Left renal pelvis (tissue), 4 donors: ENCODE measurements around the gene FCF1. TPM values are rescaled to one million over a fixed set of nuclear protein-coding genes. Genes with fewer than 3 reads are reported as not detected.
"Not testable (repeated sequence)": the region's sequence is repeated elsewhere in the genome, so short reads cannot be mapped to it uniquely, and the experiment has no call there.

Experiments
- DNase-seq, 4 donors: peaks; one replicate each; pipeline ENCODE4 v3.0.0-alpha.2; 2013; ENCODE audit warnings: low read depth in 4 of 4, low spot score in 3 of 4
- polyA plus RNA-seq, 4 donors: library from polyadenylated mRNA; unstranded; fragments of 120-200 nt; gene quantifications; one replicate each; pipeline ENCODE4 v1.2.1, GENCODE V29; 2013; ENCODE audit not compliant: insufficient read length in 4 of 4

FCF1 gene
- polyA plus RNA-seq, 4 donors: 47.0 to 69.5 (median 62.2) TPM

- DNase-seq: no peak
These were observed 15.0 kb upstream of the FCF1 start for GRCh38 chr14:74697976-74698375.

- DNase-seq: no peak
These were observed 14.5 kb upstream of the FCF1 start for GRCh38 chr14:74698465-74698864.

- DNase-seq: no peak
These were observed 10.7 kb upstream of the FCF1 start for GRCh38 chr14:74702293-74702692.

- DNase-seq: no peak
These were observed 9.9 kb upstream of the FCF1 start for GRCh38 chr14:74703043-74703442.

- DNase-seq: no peak
These were observed 8.3 kb upstream of the FCF1 start for GRCh38 chr14:74704656-74705055.

- DNase-seq: no peak
These were observed 7.1 kb upstream of the FCF1 start for GRCh38 chr14:74705613-74706500.

GRCh38 chr14:74710480-74710879 lies 2.5 kb upstream of the FCF1 start:
- DNase-seq: no peak

GRCh38 chr14:74711651-74712050 lies 1.3 kb upstream of the FCF1 start:
- DNase-seq: no peak

GRCh38 chr14:74713395-74713735 lies 421 bp downstream of the FCF1 start:
- DNase-seq: no peak

GRCh38 chr14:74720526-74720925 lies 7.6 kb downstream of the FCF1 start:
- DNase-seq: no peak

GRCh38 chr14:74723134-74723533 lies 10.2 kb downstream of the FCF1 start:
- no peak for DNase-seq

GRCh38 chr14:74732387-74732786 lies 19.4 kb downstream of the FCF1 start:
- DNase-seq: no peak

- no peak for DNase-seq
These were observed 20.3 kb downstream of the FCF1 start for GRCh38 chr14:74733221-74733620.

- DNase-seq: no peak
These were observed 22.2 kb downstream of the FCF1 start for GRCh38 chr14:74735125-74735524.

- DNase-seq: no peak
These were observed 24.9 kb downstream of the FCF1 start for GRCh38 chr14:74737753-74738325.

GRCh38 chr14:74739293-74740030 lies 26.5 kb downstream of the FCF1 start:
- no peak for DNase-seq

- no peak for DNase-seq
These were observed 34.3 kb downstream of the FCF1 start for GRCh38 chr14:74747237-74747636.

GRCh38 chr14:74754157-74754556 lies 41.2 kb downstream of the FCF1 start:
- DNase-seq: no peak

- DNase-seq: no peak
These were observed 42.0 kb downstream of the FCF1 start for GRCh38 chr14:74754899-74755298.

- no peak for DNase-seq
These were observed 43.4 kb downstream of the FCF1 start for GRCh38 chr14:74756326-74756725.

- DNase-seq: not testable (repeated sequence)
These were observed 45.6 kb downstream of the FCF1 start for GRCh38 chr14:74758505-74758904.
